ENCODE data around the gene PVALB.

The PVALB gene

DNA sequence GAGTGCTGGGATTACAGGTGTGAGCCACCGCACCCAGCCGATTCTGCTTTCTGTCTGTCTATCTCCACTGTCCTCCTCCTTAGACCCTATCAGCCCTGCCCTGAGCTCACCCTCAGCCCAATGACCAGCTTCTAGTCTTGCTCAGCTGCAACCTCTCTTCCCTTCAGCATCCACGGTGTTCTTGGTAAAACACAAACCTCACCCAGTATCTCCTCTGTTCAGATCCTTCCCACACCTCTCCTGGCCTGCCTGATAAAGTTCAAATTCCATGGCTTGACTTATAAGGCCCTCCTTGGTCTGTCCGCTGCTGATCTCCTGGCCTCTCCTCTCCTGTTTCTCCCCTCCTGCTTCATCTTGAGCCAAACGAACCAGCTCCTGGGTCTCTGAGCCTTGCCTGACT is 29.4 kb upstream of the PVALB start:
- DNase-seq (ENCODE audit: low spot score): no peak

GRCh38 chr22:36840106-36840505 is 23.3 kb upstream of the PVALB start:
- DNase-seq (ENCODE audit: low spot score): no peak

- DNase-seq (ENCODE audit: low spot score): no peak
These were observed 22.7 kb upstream of the PVALB start for GRCh38 chr22:36839356-36840073.

DNA sequence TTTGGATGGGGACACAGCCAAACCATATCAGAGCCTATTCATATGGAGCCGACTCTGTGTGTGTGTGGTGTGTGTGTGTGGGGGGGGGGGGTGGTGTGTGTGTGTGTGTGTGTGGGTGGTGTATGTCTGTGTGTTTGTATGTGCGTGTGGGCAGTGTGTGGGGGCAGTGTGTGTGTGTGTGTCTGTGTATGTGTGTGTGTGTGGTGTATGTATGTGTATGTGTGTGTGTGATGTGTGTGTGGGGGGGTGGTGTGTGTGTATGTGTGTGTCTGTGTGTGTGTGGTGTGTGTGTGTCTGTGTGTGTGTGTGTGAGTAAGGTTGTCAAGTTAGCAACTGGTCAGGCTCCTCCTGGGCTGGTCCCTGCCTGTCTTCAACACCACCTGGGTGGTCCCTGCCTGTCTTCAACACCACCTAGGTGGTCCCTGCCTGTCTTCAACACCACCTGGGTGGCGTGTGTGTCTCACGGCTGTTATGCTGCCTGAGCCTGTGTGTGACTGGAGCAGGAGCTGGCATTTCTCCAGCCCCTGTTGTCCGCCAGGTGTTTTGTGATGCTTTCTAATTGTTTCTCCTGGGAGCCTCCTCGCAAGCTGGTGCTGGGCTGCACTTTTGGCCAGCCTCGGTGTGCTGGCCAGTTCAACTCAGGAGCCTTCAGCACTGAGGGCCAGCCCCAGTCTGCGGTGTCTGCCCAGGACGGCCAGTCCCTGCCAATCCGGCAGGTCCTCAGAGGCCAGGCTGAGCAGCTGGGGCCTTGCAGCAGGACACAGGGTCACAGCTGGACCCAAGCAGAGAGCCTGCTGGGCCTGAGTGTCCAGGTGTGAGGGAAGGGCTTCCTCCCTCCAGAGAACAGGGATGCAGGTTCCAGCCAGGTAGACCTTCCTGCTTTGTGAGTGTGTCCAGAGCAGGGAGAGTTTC is 21.5 kb upstream of the PVALB start:
- DNase-seq (ENCODE audit: low spot score): no peak

DNA sequence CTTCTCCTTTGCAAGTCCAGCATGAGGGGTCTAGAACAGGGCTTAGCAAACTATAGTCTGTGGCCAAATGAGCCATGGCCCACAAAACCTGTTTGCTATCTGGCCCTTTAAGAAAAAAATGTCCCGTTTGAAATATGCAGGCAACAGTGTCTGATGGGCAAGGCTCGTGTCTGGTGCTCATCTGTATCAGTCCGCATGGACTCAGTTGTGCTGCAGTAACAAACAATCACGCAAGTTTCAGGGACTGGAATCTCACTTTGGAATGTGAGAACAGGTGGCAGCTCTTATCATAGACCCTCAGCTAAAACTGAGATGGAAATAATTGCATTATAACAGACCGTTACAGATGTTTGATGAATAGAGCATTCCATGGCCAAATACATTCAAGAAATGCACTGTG is 19.1 kb upstream of the PVALB start:
- DNase-seq (ENCODE audit: low spot score): no peak

DNA sequence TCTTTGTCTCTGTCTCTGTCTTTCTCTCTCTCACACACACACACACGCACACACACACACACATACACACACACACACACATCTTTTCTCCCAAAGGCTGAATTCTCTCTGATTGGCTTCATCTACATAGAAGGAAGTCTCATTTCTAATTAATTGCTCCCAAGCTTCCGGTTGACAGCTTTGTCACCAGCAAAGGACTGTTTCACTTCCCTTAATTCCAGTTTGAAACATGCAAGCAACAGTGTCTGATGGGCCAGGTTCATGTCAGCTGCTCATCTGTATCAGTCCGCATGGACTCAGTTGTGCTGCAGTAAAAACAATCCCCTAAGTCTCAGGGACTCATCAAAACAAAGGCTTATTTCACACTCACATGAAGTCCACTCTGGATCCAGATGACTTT is 16.2 kb upstream of the PVALB start:
- no peak for DNase-seq (ENCODE audit: low spot score)

DNA sequence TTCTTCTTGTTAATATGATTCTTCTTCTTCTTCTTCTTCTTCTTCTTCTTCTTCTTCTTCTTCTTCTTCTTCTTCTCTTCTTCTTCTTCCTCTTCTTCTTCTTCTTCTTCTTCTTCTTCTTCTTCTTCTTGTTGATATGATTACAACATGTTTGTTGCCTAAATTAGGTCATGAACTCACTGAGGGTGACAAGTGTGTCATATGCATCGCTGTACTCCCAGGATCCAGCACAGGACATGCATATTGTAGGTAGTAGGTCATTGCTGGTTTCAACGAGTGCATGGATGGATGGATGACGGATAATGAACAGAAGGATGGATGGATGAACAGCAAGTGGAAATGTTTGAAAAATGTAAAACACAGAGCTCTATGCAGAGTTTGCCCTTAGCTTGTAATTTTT is 14.9 kb upstream of the PVALB start:
- no peak for DNase-seq (ENCODE audit: low spot score)

DNA sequence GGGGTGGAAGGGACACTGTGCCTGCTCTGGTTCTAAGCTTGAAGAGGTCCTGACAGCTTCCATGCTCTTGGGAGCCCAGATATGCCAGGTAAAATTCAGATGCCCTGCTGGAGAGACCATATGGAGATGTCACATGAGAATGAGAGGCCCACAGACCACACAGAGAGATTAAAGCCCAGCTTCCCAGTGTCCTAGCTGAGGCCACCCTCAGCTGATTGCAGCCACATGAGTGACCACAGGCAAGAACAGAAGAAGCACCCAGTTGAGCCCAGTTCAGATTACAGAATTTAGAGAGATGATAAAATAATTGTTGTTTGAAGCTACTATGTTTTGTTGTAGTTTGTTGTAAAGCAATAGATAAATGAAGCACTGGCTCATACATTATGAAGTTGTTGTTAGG is 14.4 kb upstream of the PVALB start:
- DNase-seq (ENCODE audit: low spot score): no peak

GRCh38 chr22:36830601-36831000 is 13.8 kb upstream of the PVALB start:
- no peak for DNase-seq (ENCODE audit: low spot score)

- no peak for DNase-seq (ENCODE audit: low spot score)
These were observed 12.7 kb upstream of the PVALB start for GRCh38 chr22:36829370-36830002.

DNA sequence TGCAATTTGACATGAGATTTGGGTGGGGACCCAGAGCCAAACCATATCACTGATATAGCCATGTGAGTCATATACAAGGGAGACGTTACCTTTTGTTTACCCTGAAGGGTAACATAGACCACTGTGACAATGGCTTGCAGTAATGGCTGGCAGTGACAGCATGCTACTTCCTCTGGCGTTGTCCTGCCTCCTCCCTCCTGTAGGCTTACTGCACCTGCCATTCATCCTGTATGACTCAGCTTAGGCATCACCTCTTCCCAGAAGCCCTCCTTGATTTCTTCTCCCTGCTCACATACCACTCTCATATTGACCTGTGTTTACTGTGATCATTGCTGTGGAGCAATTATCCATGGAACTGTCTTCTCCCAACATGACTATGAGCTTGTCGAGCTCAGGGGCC is 12.0 kb upstream of the PVALB start:
- no peak for DNase-seq (ENCODE audit: low spot score)

DNA sequence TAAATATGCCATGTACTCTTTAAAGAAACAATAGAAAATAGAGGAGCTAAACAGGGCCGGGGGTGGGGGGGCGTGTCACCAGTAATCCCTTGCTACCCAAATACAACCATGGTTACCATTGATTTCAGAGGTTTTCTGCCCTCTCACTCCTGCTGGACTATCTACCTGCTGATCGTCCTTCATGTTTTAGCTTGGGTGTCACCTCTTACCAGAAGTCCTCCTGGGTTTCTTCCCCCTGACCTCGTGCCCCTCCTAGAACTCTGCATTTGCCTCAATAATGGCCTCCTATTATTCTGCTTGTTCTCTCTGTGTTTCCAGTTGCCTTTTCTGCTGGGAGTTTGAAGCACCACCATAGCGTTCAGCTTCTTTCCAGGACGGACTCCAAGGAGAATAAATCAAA is 9.4 kb upstream of the PVALB start:
- no peak for DNase-seq (ENCODE audit: low spot score)

- no peak for DNase-seq (ENCODE audit: low spot score)
These were observed 7.8 kb upstream of the PVALB start for GRCh38 chr22:36824655-36825054.

DNA sequence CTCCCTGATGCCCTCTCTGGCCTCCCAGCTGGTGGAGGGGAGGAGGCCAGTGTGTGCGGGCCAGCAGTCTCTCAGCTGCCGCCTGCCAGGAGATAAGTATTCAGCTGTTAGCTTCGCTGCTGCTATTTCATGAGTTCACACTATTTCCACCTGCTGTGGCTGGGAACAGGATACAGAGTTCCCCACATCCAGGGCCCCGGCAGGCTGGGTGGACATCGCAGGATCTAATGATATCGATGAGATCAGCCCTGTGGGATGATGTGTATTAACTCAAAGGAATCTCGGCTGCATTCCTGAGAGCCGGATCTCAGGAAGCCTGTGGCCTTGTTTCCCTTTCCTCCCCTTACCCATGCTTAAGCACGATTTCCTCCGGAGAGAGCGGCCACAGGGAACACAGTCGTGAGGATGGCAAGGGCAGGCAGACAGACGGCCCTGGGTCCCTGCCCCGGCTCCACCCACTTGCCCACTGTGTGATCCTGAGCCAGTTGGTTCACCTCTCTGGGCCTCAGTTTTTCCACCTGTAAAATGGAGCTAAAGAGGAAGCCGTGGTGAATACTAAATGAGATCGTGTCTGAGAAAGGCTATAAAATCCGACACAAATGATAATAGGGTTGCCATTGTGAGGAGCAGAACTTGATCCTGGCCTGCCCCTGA is 6.5 kb upstream of the PVALB start:
- DNase-seq (ENCODE audit: low spot score): no peak

DNA sequence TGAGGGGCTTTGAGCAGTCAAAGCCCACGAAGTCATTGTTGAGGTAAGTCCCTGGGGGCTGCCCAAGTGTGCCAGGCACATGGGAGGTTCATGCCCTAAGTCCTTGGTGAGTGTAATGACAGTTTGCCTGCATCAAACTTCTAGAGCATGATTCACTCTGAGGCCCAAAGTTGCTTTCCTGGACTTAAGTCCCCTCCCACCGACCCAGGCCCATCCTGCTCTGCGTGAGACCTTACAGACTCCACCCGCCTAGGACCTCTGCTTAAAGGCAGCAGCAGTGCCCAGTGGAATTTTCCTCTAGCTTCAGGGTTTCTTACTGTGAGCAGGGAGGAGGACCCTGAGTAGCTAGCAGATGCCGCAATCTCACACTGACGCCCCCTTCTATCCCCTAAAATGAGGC is 5.7 kb upstream of the PVALB start:
- no peak for DNase-seq (ENCODE audit: low spot score)

DNA sequence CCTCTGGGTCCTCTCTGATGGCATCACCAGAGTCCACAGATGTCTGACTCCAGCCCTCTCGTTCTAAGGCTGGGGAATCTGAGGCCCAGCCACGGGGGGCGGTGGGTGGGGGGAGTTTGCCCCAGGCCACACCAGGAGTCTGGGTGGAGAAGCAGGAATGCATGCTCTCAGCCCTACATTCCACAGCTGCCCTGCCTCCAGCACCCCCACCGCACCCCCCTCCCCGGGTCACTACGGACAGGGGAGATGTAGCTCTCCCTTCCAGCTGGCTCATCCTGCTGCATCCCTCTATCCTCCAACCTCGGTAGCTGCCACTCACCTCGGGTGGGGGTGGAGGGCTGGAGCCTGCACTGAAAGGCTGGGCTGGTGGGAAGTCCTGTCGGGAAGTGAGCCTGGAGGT is 2.3 kb upstream of the PVALB start:
- no peak for DNase-seq (ENCODE audit: low spot score)

DNA sequence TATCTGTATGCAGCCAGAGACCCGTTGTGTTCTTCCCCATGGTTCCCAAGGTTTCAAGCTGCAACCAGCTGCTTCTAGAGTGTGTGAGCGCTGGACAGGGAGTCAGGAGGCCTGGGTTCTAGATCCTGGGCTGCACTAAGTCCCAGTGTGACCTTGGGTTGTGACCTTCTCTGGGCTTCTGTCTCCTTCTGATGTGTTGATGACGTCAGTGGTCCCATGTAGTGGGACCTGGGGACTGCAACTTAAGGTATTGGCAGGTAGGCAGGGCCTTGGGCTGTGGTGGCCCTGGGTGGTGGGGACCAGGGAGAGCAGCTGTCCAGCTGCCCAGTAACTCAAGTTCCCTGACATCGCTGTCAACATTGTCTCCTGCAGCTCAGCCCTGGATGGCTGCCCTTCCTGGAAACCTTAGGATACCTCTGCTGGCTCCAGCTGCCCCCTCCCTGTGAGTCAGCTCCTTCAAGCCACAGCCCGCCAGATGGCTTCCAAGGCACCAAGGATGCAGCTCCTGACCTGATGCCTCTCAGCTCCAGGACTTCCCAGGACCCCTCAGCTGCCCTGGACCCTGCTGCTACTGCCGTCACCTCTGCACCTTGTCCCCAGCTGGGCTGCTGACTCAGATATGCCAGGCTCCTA is 1.3 kb upstream of the PVALB start:
- no peak for DNase-seq (ENCODE audit: low spot score)

DNA sequence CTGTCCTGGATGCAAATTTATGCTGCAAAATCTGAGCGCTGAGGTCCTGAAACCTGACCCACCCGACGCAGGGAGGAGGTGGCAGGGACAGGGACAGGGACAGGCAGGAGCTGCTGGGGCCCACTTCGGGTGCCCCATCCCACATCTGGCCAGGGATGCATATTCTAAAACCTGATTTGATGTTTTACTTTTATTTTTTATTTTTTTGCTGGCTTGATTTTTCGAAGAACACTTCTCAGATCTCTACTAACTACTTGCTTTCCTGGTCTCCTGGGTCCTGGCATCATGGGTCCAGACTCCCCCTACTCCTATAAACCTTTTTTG is 652 bp upstream of the PVALB start:
- DNase-seq (ENCODE audit: low spot score): no peak

DNA sequence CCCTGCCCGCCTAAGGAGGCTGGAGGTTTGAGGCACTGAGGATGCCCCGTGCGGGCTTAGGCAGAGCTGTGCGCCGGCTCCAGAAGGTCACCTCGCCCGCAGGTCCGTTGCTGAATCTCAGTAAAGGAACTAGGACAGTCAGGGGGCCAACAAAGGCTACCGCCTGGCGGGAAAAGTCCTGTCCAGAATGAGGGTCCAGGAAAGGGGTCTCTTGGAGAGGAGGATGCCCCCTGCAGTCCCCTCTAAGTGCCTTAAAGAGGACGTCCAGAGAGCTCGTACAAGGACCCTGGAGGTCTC is 548 bp downstream of the PVALB start:
- no peak for DNase-seq (ENCODE audit: low spot score)

- DNase-seq (ENCODE audit: low spot score): no peak
These were observed 1.1 kb downstream of the PVALB start for GRCh38 chr22:36815558-36816338.

- no peak for DNase-seq (ENCODE audit: low spot score)
These were observed 2.0 kb downstream of the PVALB start for GRCh38 chr22:36814801-36815200.
